DOHH2 (cell line): ENCODE data around the gene PAOX.

Source experiments
- H3F3A ChIP-seq: fragments of 200-600 bp; sonication (generic), shearing (Covaris generic); 2 replicates; pipeline ENCODE4 v1.6.0; 2016; ENCODE audit warnings: antibody characterized with exemption, mild to moderate bottlenecking; ENCODE audit not compliant: control insufficient read depth, insufficient read depth
- H3K27ac ChIP-seq: fragments of 200-600 bp; sonication (generic); 2 replicates; pipeline ENCODE4 v1.5.1; 2014; ENCODE audit warnings: low read depth, mild to moderate bottlenecking, low read length, moderate library complexity
- H3K27me3 ChIP-seq: fragments of 200-600 bp; sonication (generic); 2 replicates; pipeline ENCODE4 v1.6.1; 2014; ENCODE audit warnings: mild to moderate bottlenecking, low read length, mixed read lengths; ENCODE audit not compliant: control insufficient read depth
- H3K36me3 ChIP-seq: fragments of 200-600 bp; sonication (generic); 2 replicates; pipeline ENCODE4 v1.6.1; 2014; ENCODE audit warnings: mild to moderate bottlenecking, low read length, moderate library complexity, mixed read lengths; ENCODE audit not compliant: control insufficient read depth
- H3K4me1 ChIP-seq: fragments of 200-600 bp; sonication (generic); 2 replicates; pipeline ENCODE4 v1.6.1; 2014; ENCODE audit warnings: mild to moderate bottlenecking, low read length, mixed read lengths; ENCODE audit not compliant: control insufficient read depth
- H3K4me2 ChIP-seq: fragments of 200-600 bp; sonication (generic); 2 replicates; pipeline ENCODE4 v1.6.0; 2014; ENCODE audit warnings: mild to moderate bottlenecking, low read length, moderate library complexity
- H3K4me3 ChIP-seq: fragments of 200-600 bp; sonication (generic); 2 replicates; pipeline ENCODE4 v1.5.1; 2014; ENCODE audit warnings: mild to moderate bottlenecking, low read length, mixed read lengths
- H3K79me2 ChIP-seq: fragments of 200-600 bp; sonication (generic); 2 replicates; pipeline ENCODE4 v1.6.1; 2014; ENCODE audit warnings: mild to moderate bottlenecking, low read length, mixed read lengths; ENCODE audit not compliant: control insufficient read depth
- H3K9me2 ChIP-seq: fragments of 200-600 bp; sonication (generic); replicated peaks from 2 replicates; pipeline ENCODE4 v1.6.1; 2014; ENCODE audit warnings: mild to moderate bottlenecking, low read length, mixed read lengths; ENCODE audit not compliant: control insufficient read depth
- H3K9me3 ChIP-seq: fragments of 200-600 bp; sonication (generic); 2 replicates; pipeline ENCODE4 v1.6.1; 2014; ENCODE audit warnings: antibody characterized with exemption, low read length, mixed read lengths; ENCODE audit not compliant: control insufficient read depth, insufficient read depth
- H4K20me1 ChIP-seq: fragments of 200-600 bp; sonication (generic); 2 replicates; pipeline ENCODE4 v1.6.0; 2014; ENCODE audit warnings: low read depth, mild to moderate bottlenecking, antibody characterized with exemption, low read length, moderate library complexity; ENCODE audit not compliant: control insufficient read depth, insufficient read depth
- CTCF ChIP-seq: fragments of 200-600 bp; sonication (generic); IDR thresholded peaks from one replicate; pipeline ENCODE4 v1.5.1; 2014; ENCODE audit warnings: antibody characterized with exemption, mild to moderate bottlenecking, low read depth, low read length; ENCODE audit not compliant: poor library complexity, severe bottlenecking
- EZH2phosphoT487 ChIP-seq: fragments of 200-600 bp; sonication (generic); IDR thresholded peaks from 2 replicates; pipeline ENCODE4 v1.6.1; 2017; ENCODE audit warnings: borderline replicate concordance, mild to moderate bottlenecking, antibody characterized with exemption, low read length, moderate library complexity, mixed read lengths

The PAOX gene

GRCh38 chr10:133359554-133359971 lies 19.5 kb upstream of the PAOX start:
- no peak for TF ChIP-seq CTCF
- no peak for TF ChIP-seq EZH2phosphoT487
- Histone ChIP-seq H3F3A (no peaks in the 10 kb centered on the region), H3K27me3 (no peaks in the 10 kb centered on the region), H3K27ac (no peak overlapping the region), H3K4me3 (no peak overlapping the region), H3K4me2 (no peak overlapping the region), H3K9me2 (no peaks in the 10 kb centered on the region), H4K20me1 (no peaks in the 10 kb centered on the region), H3K79me2 (no peaks in the 10 kb centered on the region), H3K9me3 (no peaks in the 10 kb centered on the region), H3K4me1 (peaks cover 8% of the 10 kb centered on the region; the same call in 1 of the 2 replicates), H3K36me3 (peaks cover 3% of the 10 kb centered on the region; the same call in 1 of the 2 replicates)

GRCh38 chr10:133359972-133360610 lies 19.0 kb upstream of the PAOX start:
- H3K27me3 ChIP-seq, result no peaks in the 10 kb centered on the region
- no peaks in the 10 kb centered on the region for H3K9me2 ChIP-seq
- peaks cover 4% of the 10 kb centered on the region; the same call in 1 of the 2 replicates for H3K36me3 ChIP-seq
- H3K4me2 ChIP-seq, result no peak overlapping the region
- H3F3A ChIP-seq, result no peaks in the 10 kb centered on the region
- H4K20me1 ChIP-seq, result no peaks in the 10 kb centered on the region
- H3K4me1 ChIP-seq, result peaks cover 8% of the 10 kb centered on the region; the same call in 1 of the 2 replicates
- H3K9me3 ChIP-seq, result no peaks in the 10 kb centered on the region
- H3K4me3 ChIP-seq, result no peak overlapping the region
- no peaks in the 10 kb centered on the region for H3K79me2 ChIP-seq
- TF ChIP-seq EZH2phosphoT487 (no peak), CTCF (no peak)
- H3K27ac ChIP-seq, result no peak overlapping the region

- H3K36me3 ChIP-seq, result peaks cover 15% of the 10 kb centered on the region; the same call in 1 of the 2 replicates
- H3F3A ChIP-seq, result no peaks in the 10 kb centered on the region
- H3K4me1 ChIP-seq, result peaks cover 8% of the 10 kb centered on the region; the same call in 1 of the 2 replicates
- H3K9me3 ChIP-seq, result no peaks in the 10 kb centered on the region
- no peaks in the 10 kb centered on the region for H3K79me2 ChIP-seq
- no peak overlapping the region for H3K4me3 ChIP-seq
- no peaks in the 10 kb centered on the region for H4K20me1 ChIP-seq
- no peak overlapping the region for H3K27ac ChIP-seq
- no peak overlapping the region for H3K4me2 ChIP-seq
- no peak for TF ChIP-seq CTCF
- TF ChIP-seq EZH2phosphoT487, result no peak
- no peaks in the 10 kb centered on the region for H3K9me2 ChIP-seq
- no peaks in the 10 kb centered on the region for H3K27me3 ChIP-seq
Measured at GRCh38 chr10:133361227-133361626, 17.8 kb upstream of the PAOX start.
